Hematopoietic multipotent progenitor cell treated with erythropoietin and hydrocortisone succinate and interleukin-3 and kit ligand, for 15 days (in vitro differentiated cells): Measurements from ENCODE around the gene EPHB2.
A peak's percentile ranks its signal among the peaks of the same experiment; 100 is the strongest.
"Not testable (repeated sequence)": the region's sequence is repeated elsewhere in the genome, so short reads cannot be mapped to it uniquely, and the experiment has no call there.

ENCODE experiments used
- DNase-seq: peaks from one replicate; pipeline ENCODE4 v3.0.0-alpha.2; 2015; ENCODE audit warnings: low spot score

EPHB2 gene

DNA sequence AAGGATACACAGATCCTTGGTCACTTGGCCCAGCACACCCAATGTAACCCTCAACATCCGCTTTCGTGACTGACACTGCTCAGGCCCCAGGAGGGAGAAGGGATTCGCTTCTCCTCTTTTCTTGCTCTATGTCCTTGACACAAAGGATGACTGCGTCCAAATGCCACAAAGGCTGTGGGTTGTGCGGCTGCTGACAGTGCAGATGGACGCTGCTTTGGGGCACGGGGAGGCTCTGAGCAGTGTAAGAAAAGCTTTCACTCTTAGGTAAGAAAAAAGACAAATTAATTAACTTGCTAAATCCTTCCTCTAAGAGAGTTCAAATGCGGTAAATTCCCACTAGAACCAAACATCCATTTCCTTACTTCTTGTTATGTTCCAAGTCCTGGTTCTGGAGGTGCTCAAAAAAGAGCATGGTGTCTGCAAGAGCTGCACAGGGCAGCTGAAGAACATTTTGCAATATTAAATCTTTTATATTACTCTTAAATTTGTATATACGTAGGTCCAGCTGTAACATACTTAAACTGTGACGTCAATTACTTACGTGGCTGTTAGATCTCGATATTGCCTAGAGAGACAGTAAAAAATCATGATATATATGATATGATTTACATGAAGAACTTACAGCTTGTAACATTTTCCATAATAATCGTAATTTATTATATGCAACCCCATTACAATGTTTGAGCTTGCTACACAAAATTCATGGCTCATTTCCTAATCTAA lies 19.4 kb upstream of the EPHB2 start:
- DNase-seq = no peak

GRCh38 chr1:22694172-22694571 lies 16.5 kb upstream of the EPHB2 start:
- no peak for DNase-seq

GRCh38 chr1:22696610-22697009 lies 14.0 kb upstream of the EPHB2 start:
- DNase-seq = no peak

GRCh38 chr1:22697980-22698379 lies 12.7 kb upstream of the EPHB2 start:
- no peak for DNase-seq

GRCh38 chr1:22699681-22700520 lies 10.7 kb upstream of the EPHB2 start:
- no peak for DNase-seq

DNA sequence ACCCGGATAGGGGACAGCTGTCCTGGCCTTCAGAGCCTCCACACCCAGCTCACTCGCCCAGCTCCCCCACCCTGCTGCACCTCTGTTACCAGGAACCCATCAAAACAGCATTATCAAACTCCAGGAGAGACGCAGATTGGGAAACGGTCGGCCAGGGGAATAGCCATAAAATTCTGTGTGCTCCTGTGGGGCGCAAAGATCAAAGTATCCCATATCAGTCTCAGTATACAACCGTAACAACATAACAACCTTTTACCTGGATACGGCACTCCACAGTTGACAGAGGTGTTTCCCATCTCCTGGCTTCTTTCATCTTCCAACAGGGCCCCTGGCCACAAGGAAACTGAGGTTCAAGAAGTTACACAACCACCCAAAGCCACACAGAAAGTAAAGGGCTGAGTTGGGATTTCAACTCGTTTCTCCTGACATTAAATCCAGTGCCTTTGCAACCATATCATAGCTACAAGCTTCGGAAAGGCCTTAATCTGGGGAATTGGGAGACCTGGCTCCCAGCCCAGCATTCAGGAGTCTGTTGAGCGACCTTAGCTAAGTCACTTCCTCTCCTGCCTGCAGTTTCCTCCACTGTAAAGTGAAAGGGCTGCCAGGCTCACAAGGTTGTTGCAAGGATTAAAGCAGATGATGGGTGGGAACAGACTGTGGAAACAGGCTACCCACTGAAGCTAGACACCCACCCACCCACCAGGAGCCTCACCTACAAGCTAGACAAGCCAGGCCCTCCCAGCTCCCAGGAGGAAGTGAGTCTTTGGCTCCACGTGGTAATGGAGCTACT lies 8.1 kb upstream of the EPHB2 start:
- DNase-seq = no peak

DNA sequence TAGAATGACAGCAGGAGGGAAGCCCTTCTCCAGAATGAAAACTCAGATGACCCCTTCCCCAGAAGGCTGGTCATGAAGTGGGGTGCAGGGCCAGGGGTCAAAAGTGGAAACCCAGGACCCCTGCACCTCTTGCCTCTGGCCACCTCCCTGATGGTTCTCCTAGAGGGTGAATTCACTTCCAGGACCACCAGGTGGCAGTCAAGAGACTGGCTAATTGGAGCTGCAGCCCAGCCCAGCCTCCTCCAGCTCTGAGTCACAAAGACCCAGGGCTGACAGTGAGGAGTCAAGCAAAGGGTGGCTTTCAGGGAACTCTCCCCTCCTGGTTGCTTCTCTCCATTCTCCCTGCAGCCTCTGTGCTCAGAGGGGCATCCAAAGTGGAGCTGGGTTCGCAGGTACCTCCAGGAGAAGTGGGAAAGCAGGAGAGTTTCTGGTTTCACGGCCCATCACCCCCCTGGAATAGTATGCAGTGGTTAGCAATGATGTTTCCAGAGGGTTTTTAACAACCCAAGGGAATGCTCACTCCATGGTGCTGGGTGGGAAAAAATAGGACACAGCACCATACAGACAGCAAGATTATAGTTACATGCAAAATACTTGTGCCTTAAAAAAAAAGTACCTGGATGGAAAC lies 6.1 kb upstream of the EPHB2 start:
- DNase-seq = peak; percentile 57

GRCh38 chr1:22705586-22705985 lies 5.1 kb upstream of the EPHB2 start:
- DNase-seq = no peak

DNA sequence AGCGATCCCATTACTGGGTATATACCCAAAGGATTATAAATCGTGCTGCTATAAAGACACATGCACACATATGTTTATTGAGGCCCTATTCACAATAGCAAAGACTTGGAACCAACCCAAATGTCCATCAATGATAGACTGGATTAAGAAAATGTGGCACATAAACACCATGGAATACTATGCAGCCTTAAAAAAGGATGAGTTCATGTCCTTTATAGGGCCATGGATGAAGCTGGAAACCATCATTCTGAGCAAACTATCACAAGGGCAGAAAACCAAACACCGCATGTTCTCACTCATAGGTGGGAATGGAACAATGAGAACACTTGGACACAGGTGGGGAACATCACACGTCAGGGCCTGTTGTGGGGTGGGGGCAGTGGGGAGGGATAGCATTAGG lies 4.5 kb upstream of the EPHB2 start:
- not testable (repeated sequence) for DNase-seq

GRCh38 chr1:22708777-22709176 lies 1.9 kb upstream of the EPHB2 start:
- DNase-seq = no peak

DNA sequence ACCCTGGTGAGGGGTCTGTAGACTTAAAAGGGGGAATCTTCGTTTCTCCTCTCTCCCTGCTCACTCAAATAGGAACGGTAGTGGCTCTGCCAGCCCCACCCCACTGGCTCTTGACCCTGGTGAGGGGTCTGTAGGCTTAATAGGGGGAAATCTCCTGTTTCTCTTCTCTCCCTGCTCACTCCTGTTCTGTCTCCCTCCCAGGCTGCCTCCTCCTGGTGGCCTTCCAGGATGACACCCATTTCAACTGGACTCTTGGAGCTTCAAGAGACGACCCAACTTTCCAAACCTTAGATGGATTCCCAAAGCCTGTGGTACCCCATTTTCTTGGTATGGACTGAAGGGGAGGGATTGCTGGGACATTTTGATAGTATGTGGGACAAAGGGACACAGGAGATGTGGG lies 1.4 kb upstream of the EPHB2 start:
- no peak for DNase-seq

- DNase-seq = peak; percentile 11
Measured at GRCh38 chr1:22709891-22710700, 543 bp upstream of the EPHB2 start.

DNA sequence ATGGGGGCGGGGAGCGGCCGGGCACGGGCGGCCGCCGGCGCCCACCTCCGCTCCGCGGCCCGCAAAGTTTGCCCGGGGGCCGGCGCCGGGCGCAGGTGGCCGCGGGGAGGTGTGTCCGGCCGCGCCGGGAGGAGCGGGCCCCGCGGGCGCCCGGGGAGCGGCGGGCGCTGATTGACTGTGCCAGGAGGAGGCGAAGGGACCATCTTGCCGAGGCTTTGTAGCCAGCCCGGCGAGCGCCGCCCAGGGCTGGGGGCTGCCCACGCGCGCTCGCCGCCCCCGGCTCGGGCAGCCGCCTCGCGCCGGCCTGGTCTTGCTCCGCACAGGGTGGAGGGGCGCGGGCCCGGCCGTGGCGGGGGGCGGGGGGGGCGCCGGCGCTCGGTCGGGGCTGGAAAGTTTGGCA lies 432 bp downstream of the EPHB2 start:
- DNase-seq = no peak

DNA sequence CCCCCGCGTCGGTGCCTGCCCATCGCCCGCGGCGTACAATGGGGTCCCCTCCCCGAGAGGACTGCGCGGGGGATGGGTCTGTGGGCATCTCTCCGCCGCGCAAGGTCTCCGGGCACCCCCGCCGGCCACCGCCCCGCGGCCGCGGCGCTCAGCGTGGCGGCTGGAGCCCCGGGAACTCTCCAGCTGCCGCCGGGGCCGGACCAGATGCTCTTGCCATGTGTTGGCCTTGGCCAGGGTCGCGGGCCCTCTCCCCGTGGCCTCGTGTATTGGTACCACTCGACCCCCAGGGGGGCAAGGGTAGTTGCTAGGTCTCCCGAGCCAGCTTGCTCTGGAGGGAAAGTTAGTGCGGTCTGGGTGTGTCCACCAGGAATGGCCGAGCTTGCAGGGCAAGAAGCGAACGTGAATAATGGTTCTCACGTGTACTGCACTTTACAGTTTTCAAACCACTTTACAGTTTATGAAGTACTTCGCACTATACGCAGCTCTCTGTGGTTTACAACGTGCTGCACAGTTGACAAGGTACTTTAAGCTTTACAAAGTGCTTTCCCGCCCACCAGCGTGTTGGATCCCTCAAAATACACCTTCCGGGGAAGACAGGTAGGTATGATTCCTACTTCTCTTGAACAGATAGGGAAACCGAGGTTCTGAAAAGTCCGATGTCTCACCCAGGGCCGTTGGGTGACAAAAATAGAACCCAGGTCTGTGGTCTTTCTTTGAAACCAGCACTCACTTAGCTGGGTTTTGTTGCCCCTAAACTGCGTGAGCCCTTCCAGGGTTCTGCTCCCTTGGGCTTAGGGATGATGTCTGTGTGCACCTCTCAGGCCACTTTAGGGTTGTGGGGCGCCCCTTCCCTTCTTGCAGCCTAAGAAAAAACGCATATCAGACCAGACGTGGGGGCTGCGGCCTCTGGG lies 1.2 kb downstream of the EPHB2 start:
- DNase-seq = no peak

DNA sequence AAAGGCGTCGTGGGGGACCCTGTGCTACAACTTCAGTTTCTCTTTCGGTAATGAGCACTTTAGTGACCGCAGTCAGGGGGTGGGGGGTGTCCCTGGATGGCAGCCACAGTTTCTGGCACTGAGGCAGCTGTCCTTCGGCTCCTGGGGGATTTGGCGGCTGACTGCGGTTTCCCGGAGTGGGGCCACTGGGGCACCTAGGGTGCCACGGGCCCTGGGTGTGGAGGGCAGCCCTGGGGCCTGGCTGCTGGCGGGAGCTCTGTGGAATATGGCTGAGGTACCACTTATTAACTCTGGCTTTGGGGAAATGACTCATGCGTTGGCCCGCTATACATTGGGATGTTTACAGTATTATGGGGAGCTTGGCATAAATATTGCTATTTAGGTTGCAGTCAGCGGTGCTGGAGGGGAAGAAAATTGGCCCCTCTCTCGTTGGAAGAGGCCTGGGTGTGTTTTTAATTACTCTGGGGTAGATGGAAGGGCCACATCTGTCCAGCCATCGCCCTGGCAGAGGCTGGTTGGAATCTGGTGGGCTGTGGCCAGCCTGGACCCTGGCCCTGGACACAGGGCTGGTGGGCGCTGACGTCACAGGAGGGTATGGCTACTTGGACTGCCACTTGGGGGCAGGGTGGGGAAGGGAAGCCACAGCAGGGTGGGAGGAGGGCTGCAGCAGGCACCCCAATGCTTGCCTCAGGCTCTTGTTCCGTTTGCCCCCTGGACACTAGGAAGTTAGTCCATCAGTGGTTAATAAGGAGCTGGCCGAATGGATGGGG lies 2.0 kb downstream of the EPHB2 start:
- DNase-seq = no peak

DNA sequence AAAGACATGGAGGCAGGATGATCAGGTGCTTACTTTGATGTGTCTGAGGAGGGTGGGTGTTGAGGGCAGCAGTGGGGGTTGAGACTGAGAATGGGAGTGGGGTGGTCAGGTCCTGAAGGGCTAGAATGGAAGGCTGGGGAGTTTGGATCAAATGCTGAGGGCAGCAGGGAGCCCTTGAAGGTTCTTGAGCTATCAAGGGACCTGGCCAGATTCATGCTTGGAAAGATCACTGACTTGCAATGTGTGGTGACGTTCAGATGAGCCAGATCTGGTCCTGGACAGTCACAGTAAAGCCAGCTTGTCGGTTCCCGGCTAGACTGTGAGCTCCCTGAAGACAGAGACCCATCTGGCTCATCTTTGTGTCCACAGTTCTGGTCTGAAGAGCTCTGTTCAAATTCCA lies 3.8 kb downstream of the EPHB2 start:
- no peak for DNase-seq

DNA sequence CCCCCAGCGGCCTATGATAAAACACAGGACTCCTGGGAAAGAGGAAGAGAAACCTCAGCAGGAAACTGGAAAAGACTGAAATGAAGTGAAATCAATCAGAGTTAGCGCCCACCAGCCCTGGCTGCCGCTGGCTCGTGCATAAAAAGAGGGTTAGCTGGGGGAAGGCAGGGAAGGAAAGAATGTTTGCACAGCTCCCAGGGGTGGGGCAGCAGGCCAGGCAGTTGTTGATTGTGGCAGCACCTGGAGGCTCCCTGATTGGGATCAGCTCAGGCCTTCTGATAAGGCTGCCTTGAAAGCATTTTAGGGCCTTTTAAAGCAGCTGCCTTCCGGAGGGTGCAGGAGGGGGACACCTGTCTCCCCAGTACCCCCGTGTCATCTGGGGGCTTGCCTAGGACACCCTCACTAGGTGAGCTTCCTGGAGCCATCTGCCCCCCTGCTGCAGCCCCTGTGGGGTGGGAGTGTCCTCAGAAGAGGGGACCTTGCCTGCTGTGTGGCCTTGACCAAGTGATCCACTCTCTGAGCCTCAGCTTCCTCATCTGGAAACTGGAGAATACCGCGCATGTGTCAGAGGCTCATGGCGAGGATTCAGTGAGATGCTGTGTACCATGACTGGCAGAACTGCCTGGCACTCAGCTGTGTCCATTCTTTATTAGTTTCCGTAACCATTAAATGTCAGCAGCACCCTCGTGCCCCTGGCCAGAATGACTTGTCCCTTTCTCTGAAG lies 6.6 kb downstream of the EPHB2 start:
- DNase-seq = no peak

DNA sequence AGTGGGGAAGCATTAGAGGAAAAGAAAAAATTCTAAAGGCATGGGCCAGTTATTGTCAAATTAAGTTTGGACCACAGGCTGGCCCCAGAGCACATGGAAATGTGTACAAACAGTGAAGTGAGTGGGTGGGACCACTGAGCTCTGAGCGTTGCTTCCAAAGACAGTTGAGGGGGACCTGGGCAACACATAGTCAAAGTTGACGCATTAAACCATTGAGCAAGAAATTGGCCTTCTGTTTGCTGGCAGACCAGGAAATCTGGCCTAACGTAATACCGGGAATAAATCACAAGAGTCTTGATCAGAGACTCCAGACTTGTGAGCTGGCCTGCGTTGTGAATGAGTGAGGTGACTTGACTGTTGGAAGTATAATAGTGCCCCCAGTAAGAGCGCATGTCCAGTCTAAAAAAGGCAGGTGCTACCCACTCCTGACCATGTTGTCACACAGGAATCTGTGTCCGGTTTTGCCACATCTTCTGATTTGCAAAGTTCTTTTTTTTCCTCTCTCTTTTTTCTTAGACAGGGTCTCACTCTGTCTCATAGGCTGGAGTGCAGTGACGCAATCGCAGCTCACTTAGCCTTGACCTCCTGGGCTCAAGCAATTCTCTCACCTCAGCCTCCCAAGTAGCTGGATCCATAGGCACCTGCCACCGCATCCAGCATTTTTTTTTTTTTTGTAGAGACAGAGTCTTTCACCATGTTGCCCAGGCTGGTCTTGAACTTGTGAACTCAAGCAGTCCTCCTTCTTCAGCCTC lies 10.7 kb downstream of the EPHB2 start:
- no peak for DNase-seq
